Kidney (tissue), 14 donors: ENCODE data around the gene RRP1B. TPM values are rescaled to one million over a fixed set of nuclear protein-coding genes. Genes with fewer than 3 reads are reported as not detected.

ENCODE experiments used
- DNase-seq, 5 donors: peaks; one replicate each; pipeline ENCODE4 v3.0.0-alpha.2; 2013 to 2020
- FAIRE-seq: peaks from 2 replicates; lab custom pipeline; 2012; peaks lifted over from hg19 to GRCh38; lab: Jason Lieb, UNC
- H3K27ac ChIP-seq, 2 donors: one replicate each; pipeline ENCODE4 v1.7.0; 2013; ENCODE audit warnings: low read depth in 2 of 2, low read length in 2 of 2, inconsistent platforms in 1 of 2
- H3K27me3 ChIP-seq: one replicate; pipeline ENCODE4 v1.7.1; 2013; ENCODE audit warnings: low read length, inconsistent platforms; ENCODE audit not compliant: control insufficient read depth, insufficient read depth
- H3K36me3 ChIP-seq, 3 donors: one replicate each; pipeline versions ENCODE4 v1.7.0 to v1.7.1; 2013; ENCODE audit warnings: low read length in 3 of 3, control low read depth in 1 of 3, inconsistent platforms in 1 of 3; ENCODE audit not compliant: insufficient read depth in 3 of 3, control insufficient read depth in 2 of 3
- H3K4me1 ChIP-seq, 3 donors: one replicate each; pipeline versions ENCODE4 v1.7.0 to v1.7.1; 2013; ENCODE audit warnings: low read length in 3 of 3, inconsistent platforms in 1 of 3, low read depth in 1 of 3; ENCODE audit not compliant: control insufficient read depth in 2 of 3, insufficient read depth in 2 of 3
- H3K4me3 ChIP-seq, 3 donors: one replicate each; pipeline versions ENCODE4 v1.7.0 to v1.8.1; 2013; ENCODE audit warnings: low read length in 3 of 3, control low read depth in 1 of 3, inconsistent platforms in 1 of 3
- H3K9ac ChIP-seq, 3 donors: one replicate each; pipeline versions ENCODE4 v1.7.0 to v1.7.1; 2013; ENCODE audit warnings: low read length in 3 of 3, control low read depth in 1 of 3, inconsistent platforms in 1 of 3
- H3K9me3 ChIP-seq, 3 donors: one replicate each; pipeline versions ENCODE4 v1.7.0 to v1.7.1; 2013; ENCODE audit warnings: low read length in 3 of 3, control low read depth in 1 of 3, inconsistent platforms in 1 of 3; ENCODE audit not compliant: control insufficient read depth in 2 of 3, insufficient read depth in 1 of 3
- intact Hi-C: fragments of 100-400 bp; cut with DNase I; formaldehyde crosslinking; loops from one replicate; pipeline ENCODE4 v1.11.1; 2022
- polyA plus RNA-seq: library from polyadenylated mRNA; stranded (reverse); fragments of 350-450 nt; fragmentation: Illumina TruSeq; extraction: RNeasy Lipid Tissue Mini Kit (QIAGEN cat#74804); gene quantifications from one replicate; pipeline ENCODE4 v1.2.3, GENCODE V29; 2014; ENCODE audit warnings: low read depth, low replicate concordance; ENCODE audit not compliant: insufficient read depth
- total RNA-seq: library from RNA; stranded (reverse); fragmentation: NEBNext Ultra II Directional; extraction: Animal tissue kit (Norgen Biotek cat#: 25700); gene quantifications from one replicate; pipeline ENCODE4 v1.2.1, GENCODE V29; 2021
- TF ChIP-seq, protein P1 (sequence below): IDR thresholded peaks from 3 replicates; pipeline ENCODE4 v1.5.1; 2012; ENCODE audit warnings: mild to moderate bottlenecking, moderate library complexity, borderline replicate concordance; ENCODE audit not compliant: insufficient read depth; ENCODE audit errors: extremely low read depth
- donor health status: control.
- donor health status: control.
- donor health status: control.
- donor health status: control.
- donor health status: control.
- donor health status: DM: yes; HTN: yes; CAD: no.
- donor health status: Normal renal cell carcinoma (clear cell type).

Gene RRP1B
- total and polyA plus RNA-seq, 2 donors from 2014 or later, result 5.0 to 17.8 TPM

GRCh38 chr21:43691086-43691795 is 31.9 kb downstream of the RRP1B start:
- no peak overlapping the region for H3K27ac ChIP-seq
- FAIRE-seq (no peak), DNase-seq (peak in 1 of 5 donors; percentile 57)
- H3K4me3 ChIP-seq, result no peak overlapping the region
- H3K9ac ChIP-seq, result no peak overlapping the region
- TF ChIP-seq, protein P1, sequence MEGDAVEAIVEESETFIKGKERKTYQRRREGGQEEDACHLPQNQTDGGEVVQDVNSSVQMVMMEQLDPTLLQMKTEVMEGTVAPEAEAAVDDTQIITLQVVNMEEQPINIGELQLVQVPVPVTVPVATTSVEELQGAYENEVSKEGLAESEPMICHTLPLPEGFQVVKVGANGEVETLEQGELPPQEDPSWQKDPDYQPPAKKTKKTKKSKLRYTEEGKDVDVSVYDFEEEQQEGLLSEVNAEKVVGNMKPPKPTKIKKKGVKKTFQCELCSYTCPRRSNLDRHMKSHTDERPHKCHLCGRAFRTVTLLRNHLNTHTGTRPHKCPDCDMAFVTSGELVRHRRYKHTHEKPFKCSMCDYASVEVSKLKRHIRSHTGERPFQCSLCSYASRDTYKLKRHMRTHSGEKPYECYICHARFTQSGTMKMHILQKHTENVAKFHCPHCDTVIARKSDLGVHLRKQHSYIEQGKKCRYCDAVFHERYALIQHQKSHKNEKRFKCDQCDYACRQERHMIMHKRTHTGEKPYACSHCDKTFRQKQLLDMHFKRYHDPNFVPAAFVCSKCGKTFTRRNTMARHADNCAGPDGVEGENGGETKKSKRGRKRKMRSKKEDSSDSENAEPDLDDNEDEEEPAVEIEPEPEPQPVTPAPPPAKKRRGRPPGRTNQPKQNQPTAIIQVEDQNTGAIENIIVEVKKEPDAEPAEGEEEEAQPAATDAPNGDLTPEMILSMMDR, result no peak
- peaks cover 0 to 52% (median 22%) of the 10 kb centered on the region in 3 donors for H3K36me3 ChIP-seq
- H3K4me1 ChIP-seq, result no peaks in the 10 kb centered on the region
- intact Hi-C loops, result no loop called here
- H3K9me3 ChIP-seq, result no peaks in the 10 kb centered on the region
- no peaks in the 10 kb centered on the region for H3K27me3 ChIP-seq

GRCh38 chr21:43691801-43692200 is 32.4 kb downstream of the RRP1B start:
- intact Hi-C loops, result no loop called here
- Histone ChIP-seq H3K27ac (no peak overlapping the region), H3K9me3 (no peaks in the 10 kb centered on the region), H3K4me1 (no peaks in the 10 kb centered on the region), H3K36me3 (peaks cover 0 to 46% (median 17%) of the 10 kb centered on the region in 3 donors), H3K9ac (no peak overlapping the region), H3K27me3 (no peaks in the 10 kb centered on the region), H3K4me3 (no peak overlapping the region)
- FAIRE-seq, result no peak
- TF ChIP-seq, protein P1, result no peak
- DNase-seq, result peak in 1 of 5 donors; percentile 53

GRCh38 chr21:43692949-43693348 is 33.6 kb downstream of the RRP1B start:
- no peaks in the 10 kb centered on the region for H3K4me1 ChIP-seq
- intact Hi-C loops, result no loop called here

More at GRCh38 chr21:43692949-43693348, 33.6 kb downstream of the RRP1B start:
- H3K27me3 ChIP-seq, result no peaks in the 10 kb centered on the region
- peak in 1 of 5 donors; percentile 37 for DNase-seq
- no peak overlapping the region for H3K9ac ChIP-seq
- H3K4me3 ChIP-seq, result no peak overlapping the region
- no peak for FAIRE-seq
- H3K9me3 ChIP-seq, result no peaks in the 10 kb centered on the region
- peaks cover 0 to 38% (median 13%) of the 10 kb centered on the region in 3 donors for H3K36me3 ChIP-seq
- H3K27ac ChIP-seq, result no peak overlapping the region
- TF ChIP-seq, protein P1, result no peak
